Mesothelial cell of epicardium (in vitro differentiated cells): ENCODE measurements around the gene STXBP6. TPM values are rescaled to one million over a fixed set of nuclear protein-coding genes. Genes with fewer than 3 reads are reported as not detected.

Experiments
- DNase-seq, 2 experiments: peaks; one replicate each; pipeline ENCODE4 v3.0.0; 2021; ENCODE audit warnings: low spot score in 2 of 2; ENCODE audit not compliant: unreplicated experiment in 2 of 2
- H3K27ac Mint-ChIP-seq: 2 replicates; pipeline ENCODE4 v1.8.0; 2021; ENCODE audit warnings: mixed read lengths
- H3K27me3 Mint-ChIP-seq: 2 replicates; pipeline ENCODE4 v1.8.0; 2021; ENCODE audit warnings: low read depth, mixed read lengths
- H3K36me3 Mint-ChIP-seq: 2 replicates; pipeline ENCODE4 v1.8.0; 2021; ENCODE audit warnings: mixed read lengths
- H3K4me1 Mint-ChIP-seq: 2 replicates; pipeline ENCODE4 v1.8.0; 2021; ENCODE audit warnings: mixed read lengths
- H3K4me3 Mint-ChIP-seq: 2 replicates; pipeline ENCODE4 v1.8.0; 2021; ENCODE audit warnings: mild to moderate bottlenecking, moderate library complexity, mixed read lengths
- H3K9me3 Mint-ChIP-seq: 2 replicates; pipeline ENCODE4 v1.8.0; 2021; ENCODE audit warnings: mixed read lengths
- CTCF ChIP-seq: fragments of 200-600 bp; sonication (generic); IDR thresholded peaks from one replicate; pipeline ENCODE4 v1.5.0; 2021; ENCODE audit warnings: antibody characterized with exemption; ENCODE audit not compliant: unreplicated experiment
- total RNA-seq: library from RNA; stranded (reverse); gene quantifications from 3 replicates; pipeline ENCODE4 v1.2.1, GENCODE V29; 2021

STXBP6 gene
- total RNA-seq, 1 donor from 2014 or later, result 16.6 TPM

- DNase-seq, result no peak
- Mint-ChIP-seq H3K27ac (no peak overlapping the region), H3K27me3 (no peaks in the 10 kb centered on the region)
Measured at GRCh38 chr14:24880689-24881088, 169.3 kb downstream of the STXBP6 start.

GRCh38 chr14:24879661-24880386 is 170.1 kb downstream of the STXBP6 start:
- H3K36me3 Mint-ChIP-seq, result no peaks in the 10 kb centered on the region
- no peak for TF ChIP-seq CTCF
- peaks cover 9% of the 10 kb centered on the region for H3K4me1 Mint-ChIP-seq
- no peaks in the 10 kb centered on the region for H3K27me3 Mint-ChIP-seq
- no peak overlapping the region for H3K4me3 Mint-ChIP-seq
- peaks cover 4% of the 10 kb centered on the region for H3K9me3 Mint-ChIP-seq
- DNase-seq, result no peak
- no peak overlapping the region for H3K27ac Mint-ChIP-seq

More at GRCh38 chr14:24880689-24881088, 169.3 kb downstream of the STXBP6 start:
- H3K4me3 Mint-ChIP-seq, result no peak overlapping the region
- H3K4me1 Mint-ChIP-seq, result peaks cover 7% of the 10 kb centered on the region
- no peak for TF ChIP-seq CTCF
- H3K36me3 Mint-ChIP-seq, result no peaks in the 10 kb centered on the region
- H3K9me3 Mint-ChIP-seq, result peaks cover 4% of the 10 kb centered on the region

- Mint-ChIP-seq H3K4me1 (peaks cover 9% of the 10 kb centered on the region), H3K27me3 (no peaks in the 10 kb centered on the region)
- TF ChIP-seq CTCF, result no peak
Measured at GRCh38 chr14:24876996-24877395, 173.0 kb downstream of the STXBP6 start.

GRCh38 chr14:24875991-24876878 is 173.7 kb downstream of the STXBP6 start:
- TF ChIP-seq CTCF, result no peak
- peaks cover 9% of the 10 kb centered on the region for H3K4me1 Mint-ChIP-seq
- DNase-seq, result no peak
- H3K27ac Mint-ChIP-seq, result peak overlapping the region; percentile 31
- no peaks in the 10 kb centered on the region for H3K9me3 Mint-ChIP-seq
- no peaks in the 10 kb centered on the region for H3K36me3 Mint-ChIP-seq
- no peak overlapping the region for H3K4me3 Mint-ChIP-seq
- H3K27me3 Mint-ChIP-seq, result no peaks in the 10 kb centered on the region

More at GRCh38 chr14:24876996-24877395, 173.0 kb downstream of the STXBP6 start:
- H3K36me3 Mint-ChIP-seq, result no peaks in the 10 kb centered on the region
- no peak overlapping the region for H3K4me3 Mint-ChIP-seq
- DNase-seq, result no peak
- no peak overlapping the region for H3K27ac Mint-ChIP-seq
- H3K9me3 Mint-ChIP-seq, result no peaks in the 10 kb centered on the region

- Mint-ChIP-seq H3K36me3 (no peaks in the 10 kb centered on the region), H3K27ac (no peak overlapping the region), H3K9me3 (no peaks in the 10 kb centered on the region), H3K4me1 (peaks cover 9% of the 10 kb centered on the region), H3K4me3 (no peak overlapping the region), H3K27me3 (no peaks in the 10 kb centered on the region)
- DNase-seq, result no peak
- TF ChIP-seq CTCF, result no peak
Measured at GRCh38 chr14:24875203-24875838, 174.6 kb downstream of the STXBP6 start.
